Neural progenitor cell (in vitro differentiated cells): ENCODE measurements around the gene BRINP3. TPM values are rescaled to one million over a fixed set of nuclear protein-coding genes. Genes with fewer than 3 reads are reported as not detected.

Experiments
- DNase-seq: peaks from one replicate; pipeline ENCODE4 v3.0.0-alpha.2; 2016; ENCODE audit warnings: low spot score
- H2AFZ ChIP-seq: fragments of 200-600 bp; sonication (generic); replicated peaks from 2 replicates; pipeline ENCODE4 v1.6.1; 2016; ENCODE audit warnings: antibody characterized with exemption
- H3F3A ChIP-seq: fragments of 200-600 bp; sonication (generic); 2 replicates; pipeline ENCODE4 v1.6.1; 2016; ENCODE audit warnings: antibody characterized with exemption, low read depth
- H3K27ac ChIP-seq: fragments of 200-600 bp; sonication (generic); 2 replicates; pipeline ENCODE4 v1.5.1; 2016; ENCODE audit warnings: mild to moderate bottlenecking
- H3K27me3 ChIP-seq: fragments of 200-600 bp; sonication (generic); 2 replicates; pipeline ENCODE4 v1.6.1; 2016; ENCODE audit warnings: mild to moderate bottlenecking, moderate library complexity
- H3K36me3 ChIP-seq: fragments of 200-600 bp; sonication (generic); 2 replicates; pipeline ENCODE4 v1.5.1; 2016
- H3K4me1 ChIP-seq: fragments of 200-600 bp; sonication (generic); 2 replicates; pipeline ENCODE4 v1.6.1; 2016; ENCODE audit warnings: mixed run types
- H3K4me2 ChIP-seq: fragments of 200-600 bp; sonication (generic); 2 replicates; pipeline ENCODE4 v1.6.1; 2016
- H3K4me3 ChIP-seq: fragments of 200-600 bp; sonication (generic); 2 replicates; pipeline ENCODE4 v1.5.1; 2016
- H3K79me2 ChIP-seq: fragments of 200-600 bp; sonication (generic); 2 replicates; pipeline ENCODE4 v1.6.1; 2016; ENCODE audit warnings: low read depth
- H3K9ac ChIP-seq: fragments of 200-600 bp; sonication (generic); 2 replicates; pipeline ENCODE4 v1.6.1; 2016
- H3K9me3 ChIP-seq: fragments of 200-600 bp; sonication (generic); 2 replicates; pipeline ENCODE4 v1.5.1; 2016; ENCODE audit warnings: low read depth
- H4K20me1 ChIP-seq: fragments of 200-600 bp; sonication (generic); 2 replicates; pipeline ENCODE4 v1.6.1; 2016; ENCODE audit warnings: low read depth
- H3K27ac Mint-ChIP-seq: 3 replicates; pipeline ENCODE4 v1.8.0; 2021; ENCODE audit warnings: mixed read lengths
- H3K27me3 Mint-ChIP-seq: 2 replicates; pipeline ENCODE4 v1.8.0; 2022; ENCODE audit warnings: low read depth, mild to moderate bottlenecking, inconsistent platforms, moderate library complexity, mixed read lengths; ENCODE audit not compliant: insufficient read depth
- H3K36me3 Mint-ChIP-seq: 3 replicates; pipeline ENCODE4 v1.8.0; 2021; ENCODE audit warnings: mixed read lengths
- H3K4me1 Mint-ChIP-seq: 3 replicates; pipeline ENCODE4 v1.8.0; 2021; ENCODE audit warnings: mixed read lengths
- H3K4me3 Mint-ChIP-seq: 3 replicates; pipeline ENCODE4 v1.8.0; 2021; ENCODE audit warnings: mild to moderate bottlenecking, moderate library complexity, mixed read lengths
- H3K9me3 Mint-ChIP-seq: 3 replicates; pipeline ENCODE4 v1.8.0; 2020; ENCODE audit warnings: mixed read lengths
- EZH2 ChIP-seq: fragments of 200-600 bp; sonication (generic); IDR thresholded peaks from 2 replicates; pipeline ENCODE4 v1.6.1; 2017; ENCODE audit warnings: antibody characterized with exemption, mild to moderate bottlenecking, moderate library complexity
- EZH2phosphoT487 ChIP-seq: fragments of 200-600 bp; sonication (generic); IDR thresholded peaks from 2 replicates; pipeline ENCODE4 v1.6.1; 2017; ENCODE audit warnings: antibody characterized with exemption
- total RNA-seq: library from RNA; depleted of rRNA; stranded (reverse); fragments of >200 nt; gene quantifications from 2 replicates; pipeline ENCODE4 v1.2.3, GENCODE V29; 2015; ENCODE audit warnings: low replicate concordance
- TF ChIP-seq, protein P1 (sequence below): fragments of 200-600 bp; sonication (generic); IDR thresholded peaks from 2 replicates; pipeline ENCODE4 v1.5.1; 2017; ENCODE audit warnings: antibody characterized with exemption, mild to moderate bottlenecking

BRINP3 gene
- total RNA-seq, 1 donor from 2014 or later: not detected

DNA sequence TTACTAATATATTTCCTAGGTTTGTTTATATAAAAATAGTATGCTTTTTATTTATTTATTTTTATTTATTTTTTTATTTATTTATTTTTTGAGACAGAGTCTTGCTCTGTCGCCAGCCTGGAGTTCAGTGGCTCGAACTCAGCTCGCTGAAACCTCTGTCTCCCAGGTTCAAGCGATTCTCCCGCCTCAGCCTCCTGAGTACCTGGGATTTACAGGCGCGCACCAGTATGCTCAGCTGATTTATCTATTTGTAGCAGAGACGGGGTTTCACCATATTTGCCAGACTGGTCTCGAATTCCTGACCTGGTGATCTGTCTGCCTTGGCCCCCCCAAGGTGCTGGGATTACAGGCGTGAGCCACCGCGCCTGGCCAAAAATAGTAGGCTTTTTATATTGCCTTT, 33.2 kb downstream of the BRINP3 start:
- DNase-seq: peak; percentile 8
- Histone ChIP-seq H3K27ac (no peak overlapping the region), H3K4me1 (no peaks in the 10 kb centered on the region), H3K9me3 (no peaks in the 10 kb centered on the region), H3K79me2 (no peaks in the 10 kb centered on the region), H4K20me1 (no peaks in the 10 kb centered on the region), H3K36me3 (no peaks in the 10 kb centered on the region), H2AFZ (no peak overlapping the region), H3F3A (no peaks in the 10 kb centered on the region), H3K9ac (no peak overlapping the region), H3K4me3 (no peak overlapping the region), H3K27me3 (no peaks in the 10 kb centered on the region), H3K4me2 (no peak overlapping the region)
- H3K36me3 Mint-ChIP-seq: no peaks in the 10 kb centered on the region
- no peak overlapping the region for H3K27ac Mint-ChIP-seq
- H3K4me1 Mint-ChIP-seq: no peaks in the 10 kb centered on the region
- no peak overlapping the region for H3K4me3 Mint-ChIP-seq
- H3K27me3 Mint-ChIP-seq: no peaks in the 10 kb centered on the region
- TF ChIP-seq EZH2phosphoT487: no peak
- no peak for TF ChIP-seq EZH2
- TF ChIP-seq, protein P1, sequence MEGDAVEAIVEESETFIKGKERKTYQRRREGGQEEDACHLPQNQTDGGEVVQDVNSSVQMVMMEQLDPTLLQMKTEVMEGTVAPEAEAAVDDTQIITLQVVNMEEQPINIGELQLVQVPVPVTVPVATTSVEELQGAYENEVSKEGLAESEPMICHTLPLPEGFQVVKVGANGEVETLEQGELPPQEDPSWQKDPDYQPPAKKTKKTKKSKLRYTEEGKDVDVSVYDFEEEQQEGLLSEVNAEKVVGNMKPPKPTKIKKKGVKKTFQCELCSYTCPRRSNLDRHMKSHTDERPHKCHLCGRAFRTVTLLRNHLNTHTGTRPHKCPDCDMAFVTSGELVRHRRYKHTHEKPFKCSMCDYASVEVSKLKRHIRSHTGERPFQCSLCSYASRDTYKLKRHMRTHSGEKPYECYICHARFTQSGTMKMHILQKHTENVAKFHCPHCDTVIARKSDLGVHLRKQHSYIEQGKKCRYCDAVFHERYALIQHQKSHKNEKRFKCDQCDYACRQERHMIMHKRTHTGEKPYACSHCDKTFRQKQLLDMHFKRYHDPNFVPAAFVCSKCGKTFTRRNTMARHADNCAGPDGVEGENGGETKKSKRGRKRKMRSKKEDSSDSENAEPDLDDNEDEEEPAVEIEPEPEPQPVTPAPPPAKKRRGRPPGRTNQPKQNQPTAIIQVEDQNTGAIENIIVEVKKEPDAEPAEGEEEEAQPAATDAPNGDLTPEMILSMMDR: no peak
- H3K9me3 Mint-ChIP-seq: no peaks in the 10 kb centered on the region

DNA sequence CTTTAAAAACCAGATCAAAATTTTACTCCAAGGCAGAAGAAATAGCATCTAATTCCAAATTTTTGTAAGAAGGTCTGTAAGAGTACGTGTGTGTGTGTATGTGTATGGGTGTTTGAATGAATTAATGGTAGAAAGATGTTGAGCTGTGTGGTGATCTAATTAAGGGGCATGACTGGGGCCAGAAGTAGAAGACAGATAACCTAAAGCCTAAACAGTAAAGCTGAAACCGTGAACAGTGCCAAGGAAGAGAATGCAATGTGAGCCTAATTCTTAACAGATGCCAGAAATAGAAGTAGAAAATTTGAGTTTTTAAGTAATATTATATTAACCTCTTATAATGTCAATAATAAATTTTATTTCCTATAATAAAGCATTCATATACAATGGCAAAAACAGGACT, 38.2 kb downstream of the BRINP3 start:
- Mint-ChIP-seq H3K4me1 (no peaks in the 10 kb centered on the region), H3K4me3 (no peak overlapping the region), H3K27ac (no peak overlapping the region), H3K36me3 (no peaks in the 10 kb centered on the region), H3K27me3 (no peaks in the 10 kb centered on the region), H3K9me3 (no peaks in the 10 kb centered on the region)
- no peaks in the 10 kb centered on the region for H3K79me2 ChIP-seq
- TF ChIP-seq EZH2 (no peak), EZH2phosphoT487 (no peak)
- TF ChIP-seq, protein P1: no peak
- no peaks in the 10 kb centered on the region for H3K27me3 ChIP-seq
- no peak for DNase-seq
- no peak overlapping the region for H3K4me2 ChIP-seq
- H3K4me3 ChIP-seq: no peak overlapping the region
- H3K9me3 ChIP-seq: no peaks in the 10 kb centered on the region
- H3K9ac ChIP-seq: no peak overlapping the region
- H2AFZ ChIP-seq: no peak overlapping the region
- H3F3A ChIP-seq: no peaks in the 10 kb centered on the region
- no peaks in the 10 kb centered on the region for H3K36me3 ChIP-seq
- no peaks in the 10 kb centered on the region for H3K4me1 ChIP-seq
- no peaks in the 10 kb centered on the region for H4K20me1 ChIP-seq
- H3K27ac ChIP-seq: no peak overlapping the region

DNA sequence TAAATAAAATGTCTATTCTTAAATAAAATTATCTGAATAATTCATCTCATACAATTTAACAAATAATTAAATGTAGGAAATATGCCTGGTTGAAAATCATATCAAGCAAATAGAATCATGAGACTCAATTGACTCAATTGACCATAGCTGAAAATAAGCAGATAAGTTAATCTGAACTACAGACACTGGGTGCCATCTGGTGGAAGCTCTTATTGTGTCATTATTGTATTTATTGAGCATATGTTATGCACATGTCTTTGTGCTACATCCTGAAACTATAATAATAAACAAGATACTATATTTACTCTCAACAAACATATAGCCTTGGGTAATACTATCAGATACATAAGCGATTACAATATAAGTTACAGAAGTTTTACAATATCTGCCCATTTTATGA, 41.0 kb downstream of the BRINP3 start:
- H3K4me3 Mint-ChIP-seq: no peak overlapping the region
- TF ChIP-seq, protein P1: peak; percentile 24
- no peak for TF ChIP-seq EZH2
- H3K9me3 Mint-ChIP-seq: no peaks in the 10 kb centered on the region
- H3K27me3 ChIP-seq: no peaks in the 10 kb centered on the region
- no peaks in the 10 kb centered on the region for H3K36me3 Mint-ChIP-seq
- no peaks in the 10 kb centered on the region for H3K9me3 ChIP-seq
- H3K4me1 ChIP-seq: no peaks in the 10 kb centered on the region
- no peaks in the 10 kb centered on the region for H3F3A ChIP-seq
- H3K4me1 Mint-ChIP-seq: no peaks in the 10 kb centered on the region
- H3K4me2 ChIP-seq: no peak overlapping the region
- H3K27ac ChIP-seq: no peak overlapping the region
- H4K20me1 ChIP-seq: no peaks in the 10 kb centered on the region
- no peak overlapping the region for H3K4me3 ChIP-seq
- no peaks in the 10 kb centered on the region for H3K36me3 ChIP-seq
- no peak overlapping the region for H3K27ac Mint-ChIP-seq
- no peaks in the 10 kb centered on the region for H3K27me3 Mint-ChIP-seq
- no peak for DNase-seq
- H3K9ac ChIP-seq: no peak overlapping the region
- H2AFZ ChIP-seq: no peak overlapping the region
- no peaks in the 10 kb centered on the region for H3K79me2 ChIP-seq

DNA sequence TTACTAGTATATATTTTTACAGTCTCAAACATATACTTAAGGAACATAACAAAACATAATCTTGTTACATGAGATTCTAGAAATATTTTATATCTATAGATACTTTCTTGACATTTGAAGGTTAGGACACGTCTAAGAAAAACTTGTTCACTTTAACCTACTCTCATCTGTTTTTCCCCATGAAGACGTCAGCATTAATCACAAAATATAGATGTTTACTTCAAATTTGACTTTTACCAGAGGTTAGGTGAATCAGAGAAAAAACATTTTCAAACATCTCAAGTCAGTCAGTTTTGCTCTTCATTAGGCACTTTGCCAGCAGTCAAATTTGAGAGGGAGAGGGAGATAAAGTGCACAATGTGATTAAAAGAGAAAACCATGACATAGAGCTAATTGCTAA, 47.7 kb downstream of the BRINP3 start:
- Histone ChIP-seq H3K27me3 (no peaks in the 10 kb centered on the region), H2AFZ (no peak overlapping the region), H3F3A (no peaks in the 10 kb centered on the region), H4K20me1 (no peaks in the 10 kb centered on the region), H3K36me3 (no peaks in the 10 kb centered on the region), H3K79me2 (no peaks in the 10 kb centered on the region), H3K9ac (no peak overlapping the region), H3K4me3 (no peak overlapping the region), H3K4me2 (no peak overlapping the region), H3K27ac (no peak overlapping the region), H3K4me1 (no peaks in the 10 kb centered on the region), H3K9me3 (no peaks in the 10 kb centered on the region)
- H3K36me3 Mint-ChIP-seq: no peaks in the 10 kb centered on the region
- H3K27ac Mint-ChIP-seq: no peak overlapping the region
- H3K9me3 Mint-ChIP-seq: no peaks in the 10 kb centered on the region
- TF ChIP-seq EZH2 (no peak), EZH2phosphoT487 (no peak)
- TF ChIP-seq, protein P1: no peak
- no peaks in the 10 kb centered on the region for H3K4me1 Mint-ChIP-seq
- no peaks in the 10 kb centered on the region for H3K27me3 Mint-ChIP-seq
- DNase-seq: no peak
- H3K4me3 Mint-ChIP-seq: no peak overlapping the region
